ENCODE data around the gene TNS3. TPM values are rescaled to one million over a fixed set of nuclear protein-coding genes. Genes with fewer than 3 reads are reported as not detected.

Gene TNS3
- total and polyA plus RNA-seq, 10 donors = 17.7 to 247 (median 147) TPM

- H3K9me3 ChIP-seq = no peaks in the 10 kb centered on the region
- 92 to 95% (median 93%) methylated on average over 17 of the region's 17 CpGs for WGBS, 5 donors
- peak overlapping the region in 2 of 8 donors; percentile 16 to 21 for H3K27ac ChIP-seq
- no peak for TF ChIP-seq POLR2AphosphoS5 (IDR thresholded peaks at IDR 0.05)
- H3K4me1 ChIP-seq = peaks cover 5 to 71% (median 20%) of the 10 kb centered on the region in 6 donors
- intact Hi-C loops (cut with DNase I; ENCODE audit: low total_unique reads) = no loop called here
- peaks cover 0 to 40% (median 0%) of the 10 kb centered on the region in 6 donors for H3K36me3 ChIP-seq
- no peaks in the 10 kb centered on the region for H3K27me3 ChIP-seq (replicated peaks in 1 of 7)
- no peak overlapping the region for H3K4me3 ChIP-seq
- peak; percentile 54 for DNase-seq
Observed at GRCh38 chr7:47559306-47560220, 22.3 kb downstream of the TNS3 start.

GRCh38 chr7:47557694-47558670 lies 23.9 kb downstream of the TNS3 start:
- 77 to 88% (median 86%) methylated on average over 19 of the region's 19 CpGs for WGBS, 5 donors
- TF ChIP-seq POLR2AphosphoS5 (IDR thresholded peaks at IDR 0.05) = peak in 2 of 3 donors; percentile 36 to 38
- no peak for TF ChIP-seq POLR2A (IDR thresholded peaks at IDR 0.05)
- no peak for TF ChIP-seq CTCF (IDR thresholded peaks at IDR 0.05 in 8 of 11, conservative IDR thresholded peaks at IDR 0.05 in 3 of 11)
- Histone ChIP-seq H3K4me3 (no peak overlapping the region), H3K9me3 (no peaks in the 10 kb centered on the region), H3K4me1 (peaks cover 5 to 86% (median 22%) of the 10 kb centered on the region in 6 donors), H3K27ac (peak overlapping the region in 7 of 8 donors; percentile 1 to 73 (median 53)), H3K27me3 (replicated peaks in 1 of 7) (no peaks in the 10 kb centered on the region), H3K36me3 (peaks cover 0 to 40% (median 0%) of the 10 kb centered on the region in 6 donors)
- intact Hi-C loops (cut with DNase I; ENCODE audit: low total_unique reads) = no loop called here
- peak; percentile 60 for DNase-seq

- DNase-seq = no peak
- peak overlapping the region in 6 of 8 donors; percentile 1 to 73 (median 58) for H3K27ac ChIP-seq
- H3K27me3 ChIP-seq (replicated peaks in 1 of 7) = no peaks in the 10 kb centered on the region
- WGBS, 5 donors = 69 to 78% (median 77%) methylated on average over 4 of the region's 4 CpGs
- peaks cover 0 to 40% (median 0%) of the 10 kb centered on the region in 6 donors for H3K36me3 ChIP-seq
- H3K4me1 ChIP-seq = peaks cover 5 to 92% (median 28%) of the 10 kb centered on the region in 6 donors
- H3K9me3 ChIP-seq = no peaks in the 10 kb centered on the region
- intact Hi-C loops (cut with DNase I; ENCODE audit: low total_unique reads) = no loop called here
- TF ChIP-seq CTCF (IDR thresholded peaks at IDR 0.05 in 8 of 11, conservative IDR thresholded peaks at IDR 0.05 in 3 of 11) (no peak), POLR2AphosphoS5 (IDR thresholded peaks at IDR 0.05) (no peak), POLR2A (IDR thresholded peaks at IDR 0.05) (no peak)
- no peak overlapping the region for H3K4me3 ChIP-seq
Observed at GRCh38 chr7:47557317-47557693, 24.6 kb downstream of the TNS3 start.

- peak; percentile 76 for DNase-seq
- no peaks in the 10 kb centered on the region for H3K9me3 ChIP-seq
- peaks cover 0 to 40% (median 0%) of the 10 kb centered on the region in 6 donors for H3K36me3 ChIP-seq
- H3K4me3 ChIP-seq = no peak overlapping the region
- peak overlapping the region in 5 of 8 donors; percentile 20 to 73 (median 64) for H3K27ac ChIP-seq
- TF ChIP-seq CTCF (IDR thresholded peaks at IDR 0.05 in 8 of 11, conservative IDR thresholded peaks at IDR 0.05 in 3 of 11) (no peak), POLR2AphosphoS5 (IDR thresholded peaks at IDR 0.05) (peak in 2 of 3 donors; percentile 50 to 54), POLR2A (IDR thresholded peaks at IDR 0.05) (no peak)
- H3K4me1 ChIP-seq = peaks cover 5 to 94% (median 31%) of the 10 kb centered on the region in 6 donors
- no peaks in the 10 kb centered on the region for H3K27me3 ChIP-seq (replicated peaks in 1 of 7)
- intact Hi-C loops (cut with DNase I; ENCODE audit: low total_unique reads) = no loop called here
- 72 to 87% (median 81%) methylated on average over 8 to 13 of the region's 13 CpGs for WGBS, 5 donors
Observed at GRCh38 chr7:47556511-47557180, 25.3 kb downstream of the TNS3 start.

Data from spleen (tissue), 11 donors.